Ishikawa (cell line): ENCODE measurements around the gene CTH.

Experiments used
- CEBPB ChIP-seq: IDR thresholded peaks from 2 replicates; pipeline ENCODE4 v1.6.1; 2012
- CREB1 ChIP-seq: IDR thresholded peaks from 2 replicates; pipeline ENCODE4 v1.6.1; 2012; ENCODE audit warnings: low read depth
- EGR1 ChIP-seq: IDR thresholded peaks from 2 replicates; pipeline ENCODE4 v1.6.1; 2012
- EP300 ChIP-seq: IDR thresholded peaks from 2 replicates; pipeline ENCODE4 v1.6.1; 2012; ENCODE audit warnings: borderline replicate concordance
- FOXM1 ChIP-seq: IDR thresholded peaks from 2 replicates; pipeline ENCODE4 v1.6.1; 2012; ENCODE audit warnings: low read depth, borderline replicate concordance
- NFIC ChIP-seq: IDR thresholded peaks from 2 replicates; pipeline ENCODE4 v1.6.1; 2012
- RAD21 ChIP-seq: IDR thresholded peaks from 2 replicates; pipeline ENCODE4 v1.6.1; 2012; ENCODE audit warnings: low read depth
- TAF1 ChIP-seq: IDR thresholded peaks from 2 replicates; pipeline ENCODE4 v1.6.1; 2012; ENCODE audit warnings: low read depth, mild to moderate bottlenecking
- TCF12 ChIP-seq: IDR thresholded peaks from 2 replicates; pipeline ENCODE4 v1.6.1; 2012; ENCODE audit warnings: low read depth
- TEAD4 ChIP-seq: IDR thresholded peaks from 2 replicates; pipeline ENCODE4 v1.6.1; 2012
- YY1 ChIP-seq: IDR thresholded peaks from 2 replicates; pipeline ENCODE4 v1.6.1; 2012; ENCODE audit warnings: low read depth
- ZBTB7A ChIP-seq: IDR thresholded peaks from 2 replicates; pipeline ENCODE4 v1.6.1; 2012; ENCODE audit warnings: low read depth
- TF ChIP-seq, protein P1 (sequence below): IDR thresholded peaks from 2 replicates; pipeline ENCODE4 v1.6.1; 2012
- TF ChIP-seq, protein P2 (sequence below): IDR thresholded peaks from 2 replicates; pipeline ENCODE4 v1.6.1; 2012
- TF ChIP-seq, protein P3 (sequence below): IDR thresholded peaks from 2 replicates; pipeline ENCODE4 v1.6.1; 2012; ENCODE audit warnings: low read depth, mild to moderate bottlenecking

Gene CTH

DNA sequence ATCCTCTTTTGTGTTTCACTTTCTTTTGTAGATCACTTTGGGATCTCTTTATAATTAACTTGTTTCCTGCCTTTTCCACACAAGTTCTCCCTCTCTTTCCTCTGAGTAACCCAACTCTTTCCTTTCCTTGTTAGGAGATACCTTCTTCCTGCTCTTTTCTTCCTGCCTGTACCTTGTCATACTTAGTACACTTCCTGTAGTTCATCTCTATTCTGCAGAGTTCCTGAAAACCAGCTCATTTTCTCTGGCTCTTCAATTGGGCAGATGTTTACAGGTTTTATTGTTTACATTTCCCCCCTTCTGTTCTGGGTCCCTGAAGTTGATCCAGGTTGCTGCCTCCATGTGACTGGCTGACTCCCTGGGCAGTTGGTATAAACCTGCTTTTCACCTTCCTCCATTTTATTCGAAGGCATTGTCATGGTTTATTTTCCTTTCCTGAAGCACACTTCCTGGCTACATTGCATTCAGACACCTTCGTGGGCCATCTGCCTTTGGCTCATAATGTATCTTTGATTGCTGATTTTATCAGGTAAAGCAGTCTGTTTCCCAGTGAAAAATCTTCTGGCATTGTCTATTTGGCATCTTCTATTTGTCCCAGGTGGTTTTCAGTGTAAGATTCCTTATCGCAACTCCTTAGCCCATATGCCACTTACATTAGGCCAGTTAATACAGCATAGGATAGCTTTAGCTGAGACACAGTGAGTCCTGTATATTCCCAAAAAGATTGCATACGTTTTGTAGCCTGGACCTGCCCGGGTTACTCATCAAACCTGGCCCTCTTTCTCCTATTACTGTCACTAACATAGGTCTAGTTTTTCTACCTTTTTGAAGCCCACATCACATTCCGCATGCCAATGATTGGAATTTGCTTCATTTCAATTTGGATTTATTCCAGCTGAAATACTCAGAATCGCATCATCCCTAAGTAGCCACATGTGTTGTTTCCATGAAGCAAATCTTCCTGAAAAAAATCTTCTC is 15.4 kb downstream of the CTH start:
- TF ChIP-seq TEAD4 (no peak), EGR1 (no peak), TAF1 (no peak), TCF12 (no peak), CEBPB (no peak), YY1 (no peak), CREB1 (no peak), NFIC (no peak), ZBTB7A (no peak), FOXM1 (no peak)
- TF ChIP-seq, protein P1, sequence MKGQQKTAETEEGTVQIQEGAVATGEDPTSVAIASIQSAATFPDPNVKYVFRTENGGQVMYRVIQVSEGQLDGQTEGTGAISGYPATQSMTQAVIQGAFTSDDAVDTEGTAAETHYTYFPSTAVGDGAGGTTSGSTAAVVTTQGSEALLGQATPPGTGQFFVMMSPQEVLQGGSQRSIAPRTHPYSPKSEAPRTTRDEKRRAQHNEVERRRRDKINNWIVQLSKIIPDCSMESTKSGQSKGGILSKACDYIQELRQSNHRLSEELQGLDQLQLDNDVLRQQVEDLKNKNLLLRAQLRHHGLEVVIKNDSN = no peak
- TF ChIP-seq, protein P2, sequence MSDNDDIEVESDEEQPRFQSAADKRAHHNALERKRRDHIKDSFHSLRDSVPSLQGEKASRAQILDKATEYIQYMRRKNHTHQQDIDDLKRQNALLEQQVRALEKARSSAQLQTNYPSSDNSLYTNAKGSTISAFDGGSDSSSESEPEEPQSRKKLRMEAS = no peak
- TF ChIP-seq, protein P3, sequence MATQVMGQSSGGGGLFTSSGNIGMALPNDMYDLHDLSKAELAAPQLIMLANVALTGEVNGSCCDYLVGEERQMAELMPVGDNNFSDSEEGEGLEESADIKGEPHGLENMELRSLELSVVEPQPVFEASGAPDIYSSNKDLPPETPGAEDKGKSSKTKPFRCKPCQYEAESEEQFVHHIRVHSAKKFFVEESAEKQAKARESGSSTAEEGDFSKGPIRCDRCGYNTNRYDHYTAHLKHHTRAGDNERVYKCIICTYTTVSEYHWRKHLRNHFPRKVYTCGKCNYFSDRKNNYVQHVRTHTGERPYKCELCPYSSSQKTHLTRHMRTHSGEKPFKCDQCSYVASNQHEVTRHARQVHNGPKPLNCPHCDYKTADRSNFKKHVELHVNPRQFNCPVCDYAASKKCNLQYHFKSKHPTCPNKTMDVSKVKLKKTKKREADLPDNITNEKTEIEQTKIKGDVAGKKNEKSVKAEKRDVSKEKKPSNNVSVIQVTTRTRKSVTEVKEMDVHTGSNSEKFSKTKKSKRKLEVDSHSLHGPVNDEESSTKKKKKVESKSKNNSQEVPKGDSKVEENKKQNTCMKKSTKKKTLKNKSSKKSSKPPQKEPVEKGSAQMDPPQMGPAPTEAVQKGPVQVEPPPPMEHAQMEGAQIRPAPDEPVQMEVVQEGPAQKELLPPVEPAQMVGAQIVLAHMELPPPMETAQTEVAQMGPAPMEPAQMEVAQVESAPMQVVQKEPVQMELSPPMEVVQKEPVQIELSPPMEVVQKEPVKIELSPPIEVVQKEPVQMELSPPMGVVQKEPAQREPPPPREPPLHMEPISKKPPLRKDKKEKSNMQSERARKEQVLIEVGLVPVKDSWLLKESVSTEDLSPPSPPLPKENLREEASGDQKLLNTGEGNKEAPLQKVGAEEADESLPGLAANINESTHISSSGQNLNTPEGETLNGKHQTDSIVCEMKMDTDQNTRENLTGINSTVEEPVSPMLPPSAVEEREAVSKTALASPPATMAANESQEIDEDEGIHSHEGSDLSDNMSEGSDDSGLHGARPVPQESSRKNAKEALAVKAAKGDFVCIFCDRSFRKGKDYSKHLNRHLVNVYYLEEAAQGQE = no peak

DNA sequence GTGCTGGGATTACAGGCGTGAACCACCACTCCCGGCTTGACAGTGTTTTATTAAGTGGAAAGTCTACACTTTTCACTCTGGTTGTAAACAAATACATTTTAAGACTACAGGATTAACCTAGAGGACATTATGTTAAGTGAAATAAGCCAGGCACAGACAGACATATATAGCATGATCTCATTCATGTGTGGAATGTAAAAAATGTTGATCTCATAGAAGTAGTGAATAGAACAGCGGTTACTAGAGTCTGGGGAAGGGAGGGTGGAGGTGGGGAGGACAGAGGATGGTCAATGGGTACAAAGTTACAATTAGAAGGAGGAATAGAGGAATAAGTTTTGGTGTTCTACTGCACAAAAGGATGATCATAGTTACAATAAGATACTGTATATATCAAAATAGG is 16.9 kb downstream of the CTH start:
- no peak for TF ChIP-seq TCF12
- TF ChIP-seq, protein P1 = no peak

DNA sequence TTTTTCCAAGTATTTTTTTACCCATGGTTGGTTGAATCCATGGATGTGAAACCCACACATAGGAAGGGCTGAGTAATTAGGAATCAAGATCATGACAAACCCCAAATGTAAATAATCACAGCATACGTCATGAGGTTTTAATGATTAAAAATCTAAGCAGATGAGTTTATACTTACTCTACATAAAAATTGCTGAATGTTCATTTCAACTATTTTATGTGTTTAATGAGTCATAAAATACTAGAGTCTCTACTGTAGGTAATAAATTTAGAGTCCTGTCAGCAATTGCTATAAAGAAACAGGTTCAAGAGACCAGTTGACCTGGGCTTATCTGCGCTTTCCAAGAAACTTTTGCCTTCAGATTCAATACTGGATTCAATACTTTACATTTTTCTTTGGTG is 18.2 kb downstream of the CTH start:
- TF ChIP-seq NFIC = no peak
- no peak for TF ChIP-seq TCF12
- TF ChIP-seq CEBPB = no peak
- TF ChIP-seq FOXM1 = no peak
- TF ChIP-seq, protein P3 = no peak
- no peak for TF ChIP-seq EP300
- no peak for TF ChIP-seq YY1
- TF ChIP-seq TEAD4 = no peak
- no peak for TF ChIP-seq CREB1
- no peak for TF ChIP-seq TAF1
- TF ChIP-seq, protein P1 = no peak
- no peak for TF ChIP-seq RAD21
- TF ChIP-seq EGR1 = no peak
- TF ChIP-seq, protein P2 = no peak
- TF ChIP-seq ZBTB7A = no peak

DNA sequence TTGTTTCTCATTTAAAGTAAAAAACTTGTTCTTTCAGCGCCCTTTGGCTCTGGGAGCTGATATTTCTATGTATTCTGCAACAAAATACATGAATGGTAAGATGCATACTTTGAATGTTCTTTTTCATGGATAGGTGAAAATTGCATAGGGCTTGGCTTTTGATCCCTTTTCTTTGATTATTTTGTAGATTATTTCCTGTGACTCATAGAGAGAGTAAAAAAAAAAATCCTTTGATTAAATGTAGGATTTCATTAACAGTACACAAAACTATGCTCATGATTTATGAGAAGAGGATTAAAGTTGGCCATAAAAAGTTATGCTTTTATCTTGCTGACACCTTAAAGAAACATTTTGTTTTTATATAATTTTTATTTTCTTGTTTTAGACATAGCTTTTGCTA is 18.7 kb downstream of the CTH start:
- TF ChIP-seq FOXM1 (no peak), CEBPB (no peak), CREB1 (no peak), NFIC (no peak), YY1 (no peak), TCF12 (no peak), TEAD4 (no peak), TAF1 (no peak), ZBTB7A (no peak), EP300 (no peak), EGR1 (no peak), RAD21 (no peak)
- TF ChIP-seq, protein P3 = no peak
